Mesendoderm (in vitro differentiated cells): ENCODE results near the gene PLEKHA8.
A peak's percentile ranks its signal among the peaks of the same experiment; 100 is the strongest.

Experiments used
- DNase-seq: peaks from one replicate; pipeline ENCODE4 v3.0.0; 2013
- H2AK5ac ChIP-seq: 2 replicates; pipeline ENCODE4 v1.6.1; 2013; ENCODE audit warnings: low read length, inconsistent platforms
- H2BK120ac ChIP-seq: 2 replicates; pipeline ENCODE4 v1.6.1; 2013; ENCODE audit warnings: low read depth, mild to moderate bottlenecking, low read length, moderate library complexity, mixed read lengths
- H2BK15ac ChIP-seq: replicated peaks from 2 replicates; pipeline ENCODE4 v1.6.1; 2013; ENCODE audit warnings: low read depth, mild to moderate bottlenecking, moderate library complexity
- H2BK5ac ChIP-seq: 2 replicates; pipeline ENCODE4 v1.6.1; 2013; ENCODE audit warnings: low read length, inconsistent platforms
- H3K18ac ChIP-seq: 2 replicates; pipeline ENCODE4 v1.6.1; 2013; ENCODE audit warnings: mild to moderate bottlenecking, low read length, mixed read lengths
- H3K23ac ChIP-seq: one replicate; pipeline ENCODE4 v1.6.1; 2013; ENCODE audit warnings: low read length
- H3K27ac ChIP-seq: 2 replicates; pipeline ENCODE4 v1.5.1; 2013; ENCODE audit warnings: low read depth, mild to moderate bottlenecking, inconsistent platforms, low read length, moderate library complexity
- H3K27me3 ChIP-seq: 2 replicates; pipeline ENCODE4 v1.6.1; 2013; ENCODE audit warnings: low read length, control low read depth, mild to moderate bottlenecking, inconsistent platforms; ENCODE audit not compliant: insufficient read depth, poor library complexity
- H3K36me3 ChIP-seq: 2 replicates; pipeline ENCODE4 v1.6.1; 2013; ENCODE audit warnings: low read length, inconsistent platforms; ENCODE audit not compliant: control insufficient read depth, insufficient read depth
- H3K4ac ChIP-seq: one replicate; pipeline ENCODE4 v1.6.1; 2013; ENCODE audit warnings: low read depth, mild to moderate bottlenecking, low read length, moderate library complexity
- H3K4me1 ChIP-seq: 2 replicates; pipeline ENCODE4 v1.6.1; 2013; ENCODE audit warnings: low read depth, low read length, inconsistent platforms; ENCODE audit not compliant: control insufficient read depth
- H3K4me2 ChIP-seq: 2 replicates; pipeline ENCODE4 v1.6.1; 2013; ENCODE audit warnings: low read length
- H3K4me3 ChIP-seq: 2 replicates; pipeline ENCODE4 v1.5.1; 2013; ENCODE audit warnings: mild to moderate bottlenecking, low read length
- H3K56ac ChIP-seq: one replicate; pipeline ENCODE4 v1.6.1; 2013; ENCODE audit warnings: low read length
- H3K79me1 ChIP-seq: 2 replicates; pipeline ENCODE4 v1.6.1; 2013; ENCODE audit warnings: low read length, inconsistent platforms
- H3K79me2 ChIP-seq: 2 replicates; pipeline ENCODE4 v1.6.1; 2013; ENCODE audit warnings: mild to moderate bottlenecking, low read length; ENCODE audit not compliant: control insufficient read depth, insufficient read depth
- H3K9ac ChIP-seq: 2 replicates; pipeline ENCODE4 v1.6.1; 2013; ENCODE audit warnings: low read length, inconsistent platforms
- H4K5ac ChIP-seq: one replicate; pipeline ENCODE4 v1.6.1; 2013; ENCODE audit warnings: low read length
- H4K8ac ChIP-seq: one replicate; pipeline ENCODE4 v1.6.1; 2013; ENCODE audit warnings: low read depth, mild to moderate bottlenecking, control low read depth, low read length, moderate library complexity
- WGBS: extraction: QIAGEN DNeasy Blood & Tissue Kit; methylation state at CpG from one replicate; pipeline ENCODE4 v1.1.7; 2013; ENCODE audit warnings: low lambda C conversion rate, missing lambda C conversion rate; ENCODE audit not compliant: insufficient coverage; ENCODE audit errors: extremely low coverage; 5-methylcytosine and 5-hydroxymethylcytosine counted together

Gene PLEKHA8

DNA sequence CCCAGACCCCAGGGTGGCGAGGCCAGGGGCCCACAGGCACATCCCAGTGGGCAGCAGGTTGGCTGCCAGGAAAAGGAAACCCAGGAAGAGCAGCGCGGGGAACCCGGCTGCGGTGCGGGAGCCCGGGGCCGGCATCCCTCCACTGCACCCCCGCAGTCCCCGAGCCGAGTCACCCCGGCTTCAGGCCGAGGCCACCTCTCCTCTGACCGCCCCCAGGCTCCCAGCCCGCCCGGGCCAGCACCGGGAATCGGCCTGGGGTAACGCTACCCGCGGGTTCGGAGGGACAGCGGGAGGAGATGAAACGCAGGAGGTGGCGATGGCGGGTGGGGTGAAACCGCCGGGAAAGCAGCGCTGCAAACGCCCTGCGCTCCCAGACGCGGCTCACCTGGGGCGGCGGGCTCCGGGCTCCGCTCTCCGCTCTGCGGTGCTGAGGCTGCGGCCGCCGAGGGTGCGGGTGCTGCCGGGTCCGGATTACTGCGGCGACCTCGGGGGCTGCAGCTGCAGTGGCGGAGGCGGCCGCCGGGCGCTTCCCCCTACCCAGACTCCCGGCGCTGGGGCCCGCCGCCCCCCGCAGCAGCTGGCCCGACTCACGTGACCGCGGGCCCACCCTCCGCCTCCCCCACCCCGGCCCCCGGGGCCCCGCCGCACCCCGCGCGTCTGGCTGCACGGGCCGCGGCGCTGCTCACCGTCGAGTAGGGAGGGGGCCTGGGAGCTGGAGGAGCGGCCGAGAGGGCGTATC, 38.8 kb upstream of the PLEKHA8 start, which contains the start of gene SCRN1:
SCRN1 (minus strand) TSS at position 545 of the 739 bp plus-strand sequence. CDS start 20,734 bp downstream, outside the sequence.
- no CpG with 5 or more reads among the region's 79 CpGs for WGBS
- no peaks in the 10 kb centered on the region for H3K4me1 ChIP-seq
- peak within 1 kb of the TSS; percentile 53 for H3K4me2 ChIP-seq
- H4K8ac ChIP-seq: no peak within 1 kb of the TSS
- peak within 1 kb of the TSS; percentile 92 for H3K23ac ChIP-seq
- H3K79me1 ChIP-seq: peaks cover 5% of the 10 kb centered on the region
- H3K27me3 ChIP-seq: no peaks in the 10 kb centered on the region
- peak within 1 kb of the TSS; percentile 77 for H3K4me3 ChIP-seq
- no peak within 1 kb of the TSS for H2AK5ac ChIP-seq
- H3K56ac ChIP-seq: peak within 1 kb of the TSS; percentile 94
- peak within 1 kb of the TSS; percentile 83 for H2BK120ac ChIP-seq
- no peak within 1 kb of the TSS for H2BK5ac ChIP-seq
- no peak within 1 kb of the TSS for H2BK15ac ChIP-seq
- peak within 1 kb of the TSS; percentile 99 for H3K18ac ChIP-seq
- H3K4ac ChIP-seq: peak within 1 kb of the TSS; percentile 98
- H3K36me3 ChIP-seq: no peaks in the 10 kb centered on the region
- peak within 1 kb of the TSS; percentile 5 for H4K5ac ChIP-seq
- H3K79me2 ChIP-seq: peaks cover 20% of the 10 kb centered on the region
- DNase-seq: peak; percentile 63
- peak within 1 kb of the TSS; percentile 93 for H3K9ac ChIP-seq
- peak within 1 kb of the TSS; percentile 68 for H3K27ac ChIP-seq

GRCh38 chr7:29990931-29991330, 37.3 kb upstream of the PLEKHA8 start:
- H3K23ac ChIP-seq: no peak overlapping the region
- no peak overlapping the region for H3K4me2 ChIP-seq
- H3K9ac ChIP-seq: no peak overlapping the region
- H4K5ac ChIP-seq: no peak overlapping the region
- no peak overlapping the region for H3K27ac ChIP-seq
- no peaks in the 10 kb centered on the region for H3K4me1 ChIP-seq
- H3K79me1 ChIP-seq: peaks cover 2% of the 10 kb centered on the region
- H3K27me3 ChIP-seq: no peaks in the 10 kb centered on the region
- H4K8ac ChIP-seq: no peak overlapping the region
- peaks cover 12% of the 10 kb centered on the region for H3K79me2 ChIP-seq
- WGBS: no CpG with 5 or more reads among the region's 4 CpGs
- no peak overlapping the region for H2AK5ac ChIP-seq
- H2BK120ac ChIP-seq: no peak overlapping the region
- no peak for DNase-seq
- H2BK15ac ChIP-seq: no peak overlapping the region
- no peak overlapping the region for H3K56ac ChIP-seq
- no peak overlapping the region for H3K4ac ChIP-seq
- no peak overlapping the region for H2BK5ac ChIP-seq
- H3K4me3 ChIP-seq: no peak overlapping the region
- H3K18ac ChIP-seq: no peak overlapping the region
- no peaks in the 10 kb centered on the region for H3K36me3 ChIP-seq

DNA sequence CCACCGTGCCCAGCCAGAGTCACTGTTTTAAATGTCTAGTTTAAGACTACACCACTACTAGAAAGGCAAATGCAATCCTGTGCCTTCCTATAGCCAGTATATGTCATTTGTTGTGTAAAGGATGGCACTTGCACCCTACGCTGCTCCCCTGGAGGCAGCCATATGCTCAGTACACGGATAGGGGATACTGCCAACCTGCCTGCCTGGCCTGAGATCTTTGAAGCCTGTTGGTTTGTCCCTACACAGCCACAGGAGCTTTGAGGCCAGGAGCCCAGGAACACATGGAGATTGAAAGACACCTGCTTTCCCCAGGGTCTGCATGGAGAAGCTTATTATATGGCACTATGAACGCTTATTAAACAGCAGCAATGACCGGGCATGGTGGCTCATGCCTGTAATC, 36.3 kb upstream of the PLEKHA8 start:
- Histone ChIP-seq H3K27me3 (no peaks in the 10 kb centered on the region), H3K36me3 (no peaks in the 10 kb centered on the region), H3K56ac (no peak overlapping the region), H2BK15ac (no peak overlapping the region), H2AK5ac (no peak overlapping the region), H2BK5ac (no peak overlapping the region), H3K9ac (no peak overlapping the region), H3K4me3 (no peak overlapping the region), H3K18ac (no peak overlapping the region), H4K5ac (no peak overlapping the region), H3K4me2 (no peak overlapping the region), H3K4ac (no peak overlapping the region), H3K23ac (no peak overlapping the region), H3K79me2 (peaks cover 9% of the 10 kb centered on the region), H2BK120ac (no peak overlapping the region), H4K8ac (no peak overlapping the region), H3K79me1 (peaks cover 2% of the 10 kb centered on the region), H3K27ac (no peak overlapping the region), H3K4me1 (no peaks in the 10 kb centered on the region)
- DNase-seq: no peak
- no CpG with 5 or more reads among the region's 5 CpGs for WGBS

DNA sequence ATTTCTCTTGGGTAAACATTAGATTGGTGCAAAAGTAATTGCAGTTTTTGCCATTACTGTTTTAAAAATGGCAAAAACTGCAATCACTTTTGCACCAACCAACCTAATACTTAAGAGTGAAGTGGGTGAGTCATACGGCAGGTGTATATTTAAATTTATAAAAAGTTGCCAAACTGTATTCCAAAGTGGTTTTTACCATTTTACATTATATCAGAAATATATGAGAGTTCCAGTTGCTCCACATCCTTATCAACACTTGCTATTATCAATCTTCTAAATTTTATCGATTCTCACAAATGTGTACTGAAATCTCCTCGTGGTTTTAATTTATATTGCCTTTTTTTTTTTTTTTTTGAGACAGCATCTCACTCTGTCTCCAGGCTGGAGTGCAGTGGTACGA, 35.1 kb upstream of the PLEKHA8 start:
- no peak overlapping the region for H3K18ac ChIP-seq
- no peak overlapping the region for H3K23ac ChIP-seq

DNA sequence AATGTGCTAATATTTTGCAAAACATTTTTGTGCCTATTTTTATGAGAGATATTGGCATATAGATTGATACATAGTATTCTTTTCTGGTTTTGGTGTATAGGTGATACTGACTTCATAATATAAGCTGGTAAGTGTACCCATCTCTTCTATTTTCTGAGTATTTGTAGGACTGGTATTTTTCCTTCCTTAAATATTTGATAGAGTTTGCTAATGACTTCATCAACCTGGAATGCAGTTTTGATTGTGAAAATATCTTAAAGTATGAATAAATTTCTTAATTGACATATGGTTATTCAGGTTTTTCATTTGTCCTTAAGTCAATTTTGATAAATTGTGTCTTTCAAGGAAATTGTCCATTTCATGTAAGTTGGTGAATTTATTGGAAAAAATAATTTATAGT, 32.6 kb upstream of the PLEKHA8 start:
- no peak overlapping the region for H3K23ac ChIP-seq
- no peak overlapping the region for H2BK15ac ChIP-seq
- H3K9ac ChIP-seq: no peak overlapping the region
- no peak overlapping the region for H2BK120ac ChIP-seq
- no peak overlapping the region for H3K18ac ChIP-seq
- no peak overlapping the region for H2AK5ac ChIP-seq
- H4K8ac ChIP-seq: no peak overlapping the region
- no peaks in the 10 kb centered on the region for H3K79me1 ChIP-seq
- H2BK5ac ChIP-seq: no peak overlapping the region
- H3K27me3 ChIP-seq: no peaks in the 10 kb centered on the region
- H3K4me1 ChIP-seq: no peaks in the 10 kb centered on the region
- H3K4me2 ChIP-seq: no peak overlapping the region
- no peak overlapping the region for H4K5ac ChIP-seq
- no peaks in the 10 kb centered on the region for H3K79me2 ChIP-seq
- H3K4ac ChIP-seq: no peak overlapping the region
- no peak overlapping the region for H3K27ac ChIP-seq
- no peak overlapping the region for H3K4me3 ChIP-seq
- no peaks in the 10 kb centered on the region for H3K36me3 ChIP-seq
- H3K56ac ChIP-seq: no peak overlapping the region
- DNase-seq: no peak

More for the DNA sequence above, 35.1 kb upstream of the PLEKHA8 start:
- no peak overlapping the region for H3K4me3 ChIP-seq
- DNase-seq: no peak
- H2BK5ac ChIP-seq: no peak overlapping the region
- WGBS: no CpG with 5 or more reads among the region's 4 CpGs
- H2BK120ac ChIP-seq: no peak overlapping the region
- H3K4ac ChIP-seq: no peak overlapping the region
- no peaks in the 10 kb centered on the region for H3K36me3 ChIP-seq
- H3K9ac ChIP-seq: no peak overlapping the region
- peaks cover 3% of the 10 kb centered on the region for H3K79me2 ChIP-seq
- no peaks in the 10 kb centered on the region for H3K4me1 ChIP-seq
- H3K27ac ChIP-seq: no peak overlapping the region
- H4K5ac ChIP-seq: no peak overlapping the region
- no peak overlapping the region for H3K4me2 ChIP-seq
- H2BK15ac ChIP-seq: no peak overlapping the region
- H2AK5ac ChIP-seq: no peak overlapping the region
- H4K8ac ChIP-seq: no peak overlapping the region
- no peaks in the 10 kb centered on the region for H3K79me1 ChIP-seq
- H3K27me3 ChIP-seq: no peaks in the 10 kb centered on the region
- no peak overlapping the region for H3K56ac ChIP-seq

GRCh38 chr7:29996321-29996720, 31.9 kb upstream of the PLEKHA8 start:
- no peak overlapping the region for H4K8ac ChIP-seq
- no peak overlapping the region for H2BK5ac ChIP-seq
- H3K79me1 ChIP-seq: no peaks in the 10 kb centered on the region
- H3K4ac ChIP-seq: no peak overlapping the region
- H3K36me3 ChIP-seq: no peaks in the 10 kb centered on the region
- no peak overlapping the region for H3K4me3 ChIP-seq
- H2BK120ac ChIP-seq: no peak overlapping the region
- DNase-seq: no peak
- H3K56ac ChIP-seq: no peak overlapping the region
- no peak overlapping the region for H4K5ac ChIP-seq
- no peak overlapping the region for H3K9ac ChIP-seq
- no peak overlapping the region for H3K18ac ChIP-seq
- no peak overlapping the region for H2AK5ac ChIP-seq
- no peaks in the 10 kb centered on the region for H3K4me1 ChIP-seq
- H3K27me3 ChIP-seq: no peaks in the 10 kb centered on the region
- no peak overlapping the region for H3K23ac ChIP-seq
- H3K79me2 ChIP-seq: no peaks in the 10 kb centered on the region
- H3K4me2 ChIP-seq: no peak overlapping the region
- H3K27ac ChIP-seq: no peak overlapping the region
- no peak overlapping the region for H2BK15ac ChIP-seq
